ENCODE measurements around the gene RAD21L1.

The RAD21L1 gene

GRCh38 chr20:1198751-1199150 is 27.1 kb upstream of the RAD21L1 start:
- Histone ChIP-seq H3K79me2 (ENCODE audit: control insufficient read depth, low read length) (no peaks in the 10 kb centered on the region), H3K27ac (ENCODE audit: low read depth, low read length) (no peak overlapping the region), H3K4me3 (ENCODE audit: low read length) (no peak overlapping the region), H3K9me3 (ENCODE audit: control insufficient read depth, insufficient read depth, low read length) (no peaks in the 10 kb centered on the region), H3F3A (ENCODE audit: control insufficient read depth, insufficient read depth) (no peaks in the 10 kb centered on the region), H3K9me2 (replicated peaks; ENCODE audit: control insufficient read depth, low read length) (no peaks in the 10 kb centered on the region), H3K4me2 (ENCODE audit: low read length) (no peak overlapping the region), H3K27me3 (ENCODE audit: control insufficient read depth, low read length) (peaks cover 15% of the 10 kb centered on the region), H3K4me1 (ENCODE audit: control insufficient read depth, low read length) (no peaks in the 10 kb centered on the region), H4K20me1 (ENCODE audit: control insufficient read depth, insufficient read depth, low read depth, low read length) (no peaks in the 10 kb centered on the region), H3K36me3 (ENCODE audit: control insufficient read depth, low read length) (no peaks in the 10 kb centered on the region)
- TF ChIP-seq, protein P1, sequence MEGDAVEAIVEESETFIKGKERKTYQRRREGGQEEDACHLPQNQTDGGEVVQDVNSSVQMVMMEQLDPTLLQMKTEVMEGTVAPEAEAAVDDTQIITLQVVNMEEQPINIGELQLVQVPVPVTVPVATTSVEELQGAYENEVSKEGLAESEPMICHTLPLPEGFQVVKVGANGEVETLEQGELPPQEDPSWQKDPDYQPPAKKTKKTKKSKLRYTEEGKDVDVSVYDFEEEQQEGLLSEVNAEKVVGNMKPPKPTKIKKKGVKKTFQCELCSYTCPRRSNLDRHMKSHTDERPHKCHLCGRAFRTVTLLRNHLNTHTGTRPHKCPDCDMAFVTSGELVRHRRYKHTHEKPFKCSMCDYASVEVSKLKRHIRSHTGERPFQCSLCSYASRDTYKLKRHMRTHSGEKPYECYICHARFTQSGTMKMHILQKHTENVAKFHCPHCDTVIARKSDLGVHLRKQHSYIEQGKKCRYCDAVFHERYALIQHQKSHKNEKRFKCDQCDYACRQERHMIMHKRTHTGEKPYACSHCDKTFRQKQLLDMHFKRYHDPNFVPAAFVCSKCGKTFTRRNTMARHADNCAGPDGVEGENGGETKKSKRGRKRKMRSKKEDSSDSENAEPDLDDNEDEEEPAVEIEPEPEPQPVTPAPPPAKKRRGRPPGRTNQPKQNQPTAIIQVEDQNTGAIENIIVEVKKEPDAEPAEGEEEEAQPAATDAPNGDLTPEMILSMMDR (IDR thresholded peaks at IDR 0.05; ENCODE audit: low read depth, low read length, poor library complexity, severe bottlenecking) = no peak
- TF ChIP-seq EZH2phosphoT487 (IDR thresholded peaks at IDR 0.05; ENCODE audit: borderline replicate concordance, low read length) = no peak

DNA sequence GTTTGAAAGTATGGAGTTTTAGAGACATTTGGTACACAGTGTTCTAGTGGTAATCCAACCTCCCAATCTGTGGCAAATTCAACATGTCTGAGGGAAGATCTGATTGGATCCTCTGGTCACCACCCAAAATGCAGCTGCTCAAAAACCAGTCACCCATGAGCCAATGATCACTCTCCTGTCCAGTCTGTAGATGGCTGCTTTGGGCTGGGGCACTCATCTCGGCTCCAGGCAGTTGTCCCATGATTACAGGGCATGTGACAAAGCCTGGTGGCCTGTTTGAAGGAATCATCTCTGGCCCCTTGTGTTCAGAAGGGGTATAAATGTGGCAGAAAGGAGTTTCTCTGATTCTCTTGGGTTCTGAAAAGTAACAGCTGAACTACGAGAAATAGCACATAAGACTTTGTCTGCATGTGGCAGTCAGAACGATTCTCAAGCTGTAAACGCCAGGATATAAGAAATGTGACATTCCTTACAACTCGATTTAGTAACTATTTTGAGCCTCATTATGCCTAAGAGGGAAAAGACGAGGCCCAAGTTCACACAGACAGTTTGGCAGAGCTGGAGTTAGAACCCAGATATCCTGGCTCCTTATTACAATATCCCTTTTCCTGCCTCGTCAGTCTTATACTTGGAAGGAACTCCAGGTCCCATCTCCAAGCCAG is 26.5 kb upstream of the RAD21L1 start:
- no peaks in the 10 kb centered on the region for H3F3A ChIP-seq (ENCODE audit: control insufficient read depth, insufficient read depth)

DNA sequence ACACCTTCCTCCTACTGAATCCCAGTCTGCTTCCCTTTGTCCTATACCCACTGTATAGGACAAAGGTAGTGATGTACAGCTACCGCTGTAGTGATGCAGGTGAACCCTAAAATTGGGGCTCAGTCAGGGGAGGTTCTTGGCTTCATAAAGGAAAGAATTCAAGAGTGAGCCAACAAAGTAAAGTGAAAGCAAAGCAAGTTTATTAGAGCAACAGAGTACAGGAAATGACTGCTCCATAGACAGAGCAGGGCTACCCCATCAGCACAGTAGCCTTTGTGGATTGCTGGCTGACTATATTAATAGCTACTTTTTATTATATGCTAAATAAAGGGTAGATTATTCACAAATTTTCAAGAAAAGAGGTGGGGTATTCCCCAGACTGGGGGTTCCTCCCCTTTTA is 25.9 kb upstream of the RAD21L1 start:
- H3K9me3 ChIP-seq (ENCODE audit: control insufficient read depth, insufficient read depth, low read length) = no peaks in the 10 kb centered on the region
- TF ChIP-seq EZH2phosphoT487 (IDR thresholded peaks at IDR 0.05; ENCODE audit: borderline replicate concordance, low read length) = no peak
- TF ChIP-seq, protein P1 (IDR thresholded peaks at IDR 0.05; ENCODE audit: low read depth, low read length, poor library complexity, severe bottlenecking) = no peak
- H3K4me1 ChIP-seq (ENCODE audit: control insufficient read depth, low read length) = no peaks in the 10 kb centered on the region
- no peak overlapping the region for H3K27ac ChIP-seq (ENCODE audit: low read depth, low read length)
- H3K9me2 ChIP-seq (replicated peaks; ENCODE audit: control insufficient read depth, low read length) = no peaks in the 10 kb centered on the region
- no peak overlapping the region for H3K4me3 ChIP-seq (ENCODE audit: low read length)
- no peak overlapping the region for H3K4me2 ChIP-seq (ENCODE audit: low read length)
- H3K79me2 ChIP-seq (ENCODE audit: control insufficient read depth, low read length) = no peaks in the 10 kb centered on the region
- H3K27me3 ChIP-seq (ENCODE audit: control insufficient read depth, low read length) = peaks cover 20% of the 10 kb centered on the region
- H4K20me1 ChIP-seq (ENCODE audit: control insufficient read depth, insufficient read depth, low read depth, low read length) = no peaks in the 10 kb centered on the region
- no peaks in the 10 kb centered on the region for H3F3A ChIP-seq (ENCODE audit: control insufficient read depth, insufficient read depth)
- H3K36me3 ChIP-seq (ENCODE audit: control insufficient read depth, low read length) = no peaks in the 10 kb centered on the region

More for the DNA sequence above, 26.5 kb upstream of the RAD21L1 start:
- Histone ChIP-seq H3K9me2 (replicated peaks; ENCODE audit: control insufficient read depth, low read length) (no peaks in the 10 kb centered on the region), H3K4me1 (ENCODE audit: control insufficient read depth, low read length) (no peaks in the 10 kb centered on the region), H3K27ac (ENCODE audit: low read depth, low read length) (no peak overlapping the region), H3K9me3 (ENCODE audit: control insufficient read depth, insufficient read depth, low read length) (no peaks in the 10 kb centered on the region), H3K4me3 (ENCODE audit: low read length) (no peak overlapping the region), H3K4me2 (ENCODE audit: low read length) (no peak overlapping the region), H4K20me1 (ENCODE audit: control insufficient read depth, insufficient read depth, low read depth, low read length) (no peaks in the 10 kb centered on the region), H3K36me3 (ENCODE audit: control insufficient read depth, low read length) (no peaks in the 10 kb centered on the region), H3K79me2 (ENCODE audit: control insufficient read depth, low read length) (no peaks in the 10 kb centered on the region), H3K27me3 (ENCODE audit: control insufficient read depth, low read length) (peaks cover 19% of the 10 kb centered on the region)
- TF ChIP-seq, protein P1 (IDR thresholded peaks at IDR 0.05; ENCODE audit: low read depth, low read length, poor library complexity, severe bottlenecking) = no peak
- no peak for TF ChIP-seq EZH2phosphoT487 (IDR thresholded peaks at IDR 0.05; ENCODE audit: borderline replicate concordance, low read length)

All from DOHH2 (cell line).